Fibroblast of gingiva (primary cell): ENCODE measurements around the gene PKNOX1.
"Not testable (repeated sequence)": the region's sequence is repeated elsewhere in the genome, so short reads cannot be mapped to it uniquely, and the experiment has no call there.

Experiments
- DNase-seq: peaks from one replicate; pipeline ENCODE4 v3.0.0-alpha.2; 2011; ENCODE audit warnings: low read depth

PKNOX1 gene

GRCh38 chr21:43053112-43053511 lies 78.8 kb downstream of the PKNOX1 start:
- not testable (repeated sequence) for DNase-seq

DNA sequence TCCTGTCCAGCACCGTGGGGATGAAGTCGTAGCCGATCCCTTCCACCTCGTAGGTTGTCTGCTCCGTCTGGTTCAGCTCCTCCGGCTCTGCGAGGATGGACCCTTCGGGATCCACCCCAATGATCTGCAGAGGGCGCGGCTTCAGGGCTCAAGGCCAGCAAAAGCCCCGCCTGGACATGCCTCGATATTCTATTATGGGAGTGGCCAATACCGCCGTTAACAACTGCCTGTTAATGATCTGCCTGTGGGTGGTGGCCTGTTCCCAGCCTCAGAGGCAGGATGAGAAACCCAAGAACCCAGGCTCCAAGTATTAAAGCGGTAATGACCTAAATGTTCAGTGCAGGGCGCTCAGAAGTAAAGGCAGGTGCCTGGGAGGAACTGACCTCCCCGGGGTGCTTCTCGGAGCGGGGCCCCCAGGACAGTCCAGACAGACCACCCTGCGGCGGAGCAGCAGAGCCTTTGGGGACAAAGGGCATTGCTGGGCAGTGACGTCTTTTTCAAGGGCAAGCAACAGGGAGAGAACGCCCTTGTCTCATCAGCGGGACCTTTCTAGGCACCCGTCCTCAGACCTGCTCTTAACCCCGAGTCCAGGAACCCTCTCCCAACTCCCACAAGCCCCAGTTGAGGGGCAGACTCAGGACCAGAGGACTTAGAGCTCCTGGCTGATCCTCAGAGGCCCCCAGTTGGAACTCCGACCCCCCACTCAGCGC lies 88.7 kb downstream of the PKNOX1 start:
- DNase-seq: not testable (repeated sequence)

- DNase-seq: not testable (repeated sequence)
These were observed 90.0 kb downstream of the PKNOX1 start for GRCh38 chr21:43064265-43064917.

DNA sequence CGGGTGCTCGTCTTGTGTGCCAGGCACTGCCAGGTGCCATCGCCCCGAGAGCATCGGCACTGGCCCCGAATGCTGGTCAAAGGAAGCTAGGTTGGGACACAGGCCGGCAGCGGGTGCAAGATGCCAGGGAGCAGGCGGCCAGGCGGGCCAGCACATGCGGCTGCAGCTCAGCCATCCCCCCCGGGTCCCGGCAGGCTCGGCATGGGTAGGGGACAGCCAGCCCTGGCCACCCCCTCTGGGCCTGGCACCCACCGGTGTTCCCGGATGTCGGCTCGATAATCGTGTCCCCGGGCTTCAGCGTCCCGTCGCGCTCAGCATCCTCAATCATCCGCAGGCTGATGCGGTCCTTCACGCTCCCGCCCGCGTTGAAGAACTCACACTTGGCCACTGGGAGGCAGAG lies 91.6 kb downstream of the PKNOX1 start:
- DNase-seq: not testable (repeated sequence)

DNA sequence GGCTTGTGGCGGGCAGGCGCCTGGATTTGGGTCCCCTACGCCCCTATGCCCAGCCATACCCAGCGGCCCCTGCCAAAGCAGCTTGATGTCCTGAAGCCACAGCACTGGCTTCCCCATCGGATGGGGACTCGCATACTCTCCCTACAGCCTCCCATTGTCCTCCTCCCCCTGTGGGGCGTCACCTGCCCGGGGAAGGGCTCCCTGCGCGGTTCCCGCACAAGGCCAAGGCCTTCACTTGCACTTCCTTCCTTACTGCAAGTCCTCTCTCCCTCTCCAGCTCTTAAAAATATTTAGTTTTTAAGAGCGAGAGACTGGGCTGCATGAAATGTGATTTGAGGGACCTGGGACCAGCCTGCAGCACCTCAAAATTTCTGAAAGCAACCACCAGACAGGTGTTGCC lies 92.3 kb downstream of the PKNOX1 start:
- not testable (repeated sequence) for DNase-seq

DNA sequence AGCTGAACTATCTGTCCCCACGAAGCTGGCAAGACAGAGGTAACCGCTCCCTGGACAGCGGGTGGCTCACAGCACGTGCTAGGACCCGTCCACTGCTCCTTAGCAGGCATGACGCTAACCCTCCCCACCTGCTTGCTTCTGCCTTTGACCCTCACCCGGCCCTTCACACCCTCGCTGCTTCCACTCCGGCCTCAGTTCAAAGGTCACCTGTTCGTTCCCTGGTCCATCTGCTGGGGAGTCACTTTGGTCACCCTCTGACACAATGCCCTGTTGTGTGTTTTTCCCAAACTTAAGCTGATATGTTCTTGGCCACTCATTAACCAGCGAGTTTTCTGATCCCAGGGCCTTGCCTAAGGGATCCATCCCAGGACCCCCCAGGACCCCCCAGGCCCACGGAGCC lies 93.7 kb downstream of the PKNOX1 start:
- DNase-seq: not testable (repeated sequence)

- not testable (repeated sequence) for DNase-seq
These were observed 95.3 kb downstream of the PKNOX1 start for GRCh38 chr21:43069682-43070081.

GRCh38 chr21:43072742-43073141 lies 98.4 kb downstream of the PKNOX1 start:
- not testable (repeated sequence) for DNase-seq

- DNase-seq: not testable (repeated sequence)
These were observed 100.2 kb downstream of the PKNOX1 start for GRCh38 chr21:43074401-43075169.

DNA sequence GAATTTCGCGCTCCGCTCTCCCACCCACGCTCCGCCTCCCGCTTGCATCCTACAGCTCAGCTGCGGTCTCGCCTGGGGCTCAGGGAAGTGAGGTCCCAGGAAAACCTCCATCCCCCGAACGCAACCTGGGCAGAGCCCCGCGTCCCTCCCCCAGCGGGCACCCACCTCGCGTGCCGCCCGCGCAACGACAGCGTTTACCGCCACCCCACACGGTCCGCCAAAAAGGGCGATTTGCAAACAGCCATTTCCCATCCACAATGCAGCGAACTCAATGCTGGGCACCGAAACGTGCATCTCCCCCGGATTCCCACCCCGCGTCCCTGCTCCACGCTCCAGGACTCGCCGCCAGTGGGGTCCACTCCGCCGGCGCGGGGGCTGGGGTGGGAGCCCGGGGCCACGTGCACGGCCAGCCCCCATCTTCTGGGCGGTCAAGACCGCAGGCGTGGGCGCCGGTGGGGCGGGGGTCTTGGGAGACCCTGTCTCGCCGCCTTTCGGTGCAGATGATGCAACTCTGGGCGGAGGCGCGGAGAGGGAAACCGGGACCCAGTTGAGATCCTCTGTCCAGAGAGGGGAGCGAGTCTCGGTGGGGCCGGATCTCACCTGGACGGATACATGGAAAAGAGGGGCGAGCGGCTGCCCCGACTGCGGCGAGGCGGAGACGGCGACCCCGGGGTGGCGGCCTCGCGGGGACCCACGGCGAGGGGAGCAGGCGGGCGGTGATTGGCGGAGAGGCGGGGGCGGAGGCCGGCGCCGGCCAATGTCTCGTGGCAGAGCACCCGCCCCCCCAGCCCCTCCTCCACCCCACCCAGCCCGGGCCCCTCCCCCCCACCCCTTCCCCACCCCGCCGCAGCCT lies 101.0 kb downstream of the PKNOX1 start, which contains the start of gene CBS:
Gene CBS, minus strand, starts transcription at position 666 of the 853 bp plus-strand sequence. CDS start 3,642 bp downstream, outside the sequence.
- DNase-seq: not testable (repeated sequence)

DNA sequence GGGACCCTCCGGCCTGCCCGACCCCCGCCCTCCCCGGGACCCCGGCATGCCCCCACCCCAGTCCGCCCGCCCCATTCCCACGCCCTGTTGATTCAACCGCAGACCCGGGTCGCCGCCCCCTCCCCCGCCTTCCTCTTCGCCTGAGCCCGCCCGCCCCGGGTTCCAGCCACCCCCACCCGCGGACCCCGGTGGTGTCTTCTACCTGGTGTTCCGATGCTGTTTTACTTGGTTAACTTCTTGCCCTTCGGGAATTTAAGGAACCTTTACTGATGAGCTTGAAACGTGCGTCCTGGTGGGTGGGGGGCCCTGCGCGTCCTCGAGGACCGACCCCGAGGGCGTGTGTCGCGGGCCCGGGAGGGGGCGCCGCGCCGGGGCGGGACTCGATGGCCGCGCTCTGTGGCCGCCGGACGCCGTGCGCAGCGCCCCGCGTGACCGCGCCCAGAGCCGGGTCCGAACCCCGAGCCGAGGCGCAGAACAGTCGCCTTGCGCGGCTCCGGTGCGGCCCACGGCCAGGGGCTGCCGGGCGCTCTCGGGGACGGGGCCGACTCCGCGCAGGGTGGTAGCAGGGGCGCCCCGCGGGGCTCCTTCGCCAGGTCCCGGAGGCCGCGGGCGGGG lies 101.8 kb downstream of the PKNOX1 start:
- DNase-seq: not testable (repeated sequence)

GRCh38 chr21:43076643-43077042 lies 102.3 kb downstream of the PKNOX1 start:
- not testable (repeated sequence) for DNase-seq

- DNase-seq: not testable (repeated sequence)
These were observed 108.4 kb downstream of the PKNOX1 start for GRCh38 chr21:43082587-43083300.
